ENCODE results near the gene PKD1.

The PKD1 gene

GRCh38 chr16:2179576-2179975 lies 43.9 kb upstream of the PKD1 start:
- no peak for TF ChIP-seq CTCF (IDR thresholded peaks at IDR 0.05; ENCODE audit: extremely low read depth, insufficient read depth, missing control alignments)
- DNase-seq (ENCODE audit: low spot score) = no peak
- in situ Hi-C loops (cut with MboI; ENCODE audit: low pct_unique_long_range_greater_than_20kb, low sequenced_read_pairs, unreplicated experiment) = no loop called here

- in situ Hi-C loops (cut with MboI; ENCODE audit: low pct_unique_long_range_greater_than_20kb, low sequenced_read_pairs, unreplicated experiment) = no loop called here
- TF ChIP-seq CTCF (IDR thresholded peaks at IDR 0.05; ENCODE audit: extremely low read depth, insufficient read depth, missing control alignments) = no peak
- no peak for DNase-seq (ENCODE audit: low spot score)
Observed at GRCh38 chr16:2179107-2179501, 43.4 kb upstream of the PKD1 start.

- in situ Hi-C loops (cut with MboI; ENCODE audit: low pct_unique_long_range_greater_than_20kb, low sequenced_read_pairs, unreplicated experiment) = no loop called here
- no peak for TF ChIP-seq CTCF (IDR thresholded peaks at IDR 0.05; ENCODE audit: extremely low read depth, insufficient read depth, missing control alignments)
- DNase-seq (ENCODE audit: low spot score) = no peak
Observed at GRCh38 chr16:2178321-2179106, 42.8 kb upstream of the PKD1 start.

- no peak for TF ChIP-seq CTCF (IDR thresholded peaks at IDR 0.05; ENCODE audit: extremely low read depth, insufficient read depth, missing control alignments)
- no peak for DNase-seq (ENCODE audit: low spot score)
- in situ Hi-C loops (cut with MboI; ENCODE audit: low pct_unique_long_range_greater_than_20kb, low sequenced_read_pairs, unreplicated experiment) = no loop called here
Observed at GRCh38 chr16:2177561-2177960, 41.9 kb upstream of the PKD1 start.

- no peak for TF ChIP-seq CTCF (IDR thresholded peaks at IDR 0.05; ENCODE audit: extremely low read depth, insufficient read depth, missing control alignments)
- in situ Hi-C loops (cut with MboI; ENCODE audit: low pct_unique_long_range_greater_than_20kb, low sequenced_read_pairs, unreplicated experiment) = no loop called here
- no peak for DNase-seq (ENCODE audit: low spot score)
Observed at GRCh38 chr16:2177101-2177500, 41.4 kb upstream of the PKD1 start.

- no peak for TF ChIP-seq CTCF (IDR thresholded peaks at IDR 0.05; ENCODE audit: extremely low read depth, insufficient read depth, missing control alignments)
Observed at GRCh38 chr16:2176047-2176446, 40.3 kb upstream of the PKD1 start.

More at GRCh38 chr16:2176047-2176446, 40.3 kb upstream of the PKD1 start:
- in situ Hi-C loops (cut with MboI; ENCODE audit: low pct_unique_long_range_greater_than_20kb, low sequenced_read_pairs, unreplicated experiment) = no loop called here
- no peak for DNase-seq (ENCODE audit: low spot score)

Measured in GM13977 (cell line).